ENCODE data around the gene CDH4.

Gene CDH4

DNA sequence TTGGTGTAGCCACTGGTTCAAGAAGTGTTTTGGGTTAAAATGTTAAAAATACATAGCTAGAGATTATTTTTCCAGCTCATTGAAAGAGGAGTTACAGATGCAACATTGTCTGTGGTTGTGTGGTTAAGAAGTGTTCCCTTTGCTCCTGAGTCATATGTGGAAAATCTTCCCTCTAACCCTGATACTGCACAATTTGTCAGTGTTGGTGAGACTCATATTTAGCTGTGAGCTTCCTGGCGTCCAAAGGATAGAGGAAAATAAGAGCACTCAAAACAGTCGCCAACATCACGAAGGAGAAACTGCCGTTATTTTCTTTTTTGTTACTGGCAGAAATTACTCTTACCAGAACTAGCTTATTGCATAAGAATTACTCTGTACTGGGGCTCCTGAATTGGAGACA, 250.4 kb downstream of the CDH4 start:
- DNase-seq: no peak

DNA sequence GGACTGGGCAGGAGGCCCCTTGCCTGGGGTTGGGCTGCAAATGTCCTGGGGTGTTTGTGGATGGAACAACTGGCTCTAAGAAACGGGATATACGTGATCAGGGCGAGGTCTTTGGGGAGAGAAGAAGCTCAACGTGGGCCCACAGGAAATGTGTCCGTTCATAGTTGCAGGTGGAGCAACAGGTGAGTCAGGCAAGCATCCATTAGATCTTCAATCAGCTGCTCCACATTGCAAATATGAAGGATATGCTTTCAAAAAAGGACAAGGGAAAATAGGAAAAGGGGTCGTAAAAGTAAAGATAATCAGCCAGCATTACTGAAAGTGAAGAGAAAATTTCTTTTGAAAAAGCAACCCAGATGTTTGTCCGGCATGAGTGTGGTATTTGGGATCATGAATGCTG, 251.0 kb downstream of the CDH4 start:
- no peak for DNase-seq

DNA sequence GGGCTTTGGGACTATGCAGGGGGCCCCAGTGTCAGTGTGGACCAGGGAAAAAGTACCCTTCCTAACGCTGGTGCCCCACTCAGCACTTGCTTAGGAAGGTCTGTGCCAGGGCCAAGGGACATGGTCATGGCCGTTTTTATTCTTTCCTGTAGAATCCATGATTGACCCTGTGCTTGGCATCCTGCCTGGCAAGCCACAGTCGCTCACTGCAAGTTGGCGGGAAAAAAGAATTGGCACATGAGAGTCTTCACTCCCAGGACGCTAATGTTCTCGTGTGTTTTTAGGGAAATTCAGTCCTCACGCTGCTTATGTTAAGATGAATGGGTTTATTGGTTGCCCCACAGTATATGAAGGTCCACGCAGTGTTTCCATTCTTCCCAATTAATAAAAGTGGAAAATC, 253.4 kb downstream of the CDH4 start:
- DNase-seq: no peak

DNA sequence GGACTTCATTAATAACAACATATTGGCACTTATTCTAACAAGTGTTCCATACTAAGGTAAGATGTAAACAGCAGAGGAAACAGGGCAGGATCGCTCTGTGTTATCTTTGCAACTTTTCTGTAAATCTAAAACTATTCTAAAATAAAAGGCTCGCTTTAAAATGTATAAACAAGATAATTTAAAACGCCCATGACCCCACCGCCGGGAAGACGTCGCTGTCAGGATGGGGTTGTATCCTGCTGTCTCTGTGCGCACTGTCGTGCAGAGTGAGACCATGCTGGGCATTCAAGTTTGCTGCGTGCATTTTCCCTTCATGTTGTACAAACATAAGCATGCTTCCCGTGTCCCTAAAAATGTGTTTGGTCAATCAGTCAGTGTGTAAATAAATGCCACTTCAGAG, 255.7 kb downstream of the CDH4 start:
- DNase-seq: no peak

DNA sequence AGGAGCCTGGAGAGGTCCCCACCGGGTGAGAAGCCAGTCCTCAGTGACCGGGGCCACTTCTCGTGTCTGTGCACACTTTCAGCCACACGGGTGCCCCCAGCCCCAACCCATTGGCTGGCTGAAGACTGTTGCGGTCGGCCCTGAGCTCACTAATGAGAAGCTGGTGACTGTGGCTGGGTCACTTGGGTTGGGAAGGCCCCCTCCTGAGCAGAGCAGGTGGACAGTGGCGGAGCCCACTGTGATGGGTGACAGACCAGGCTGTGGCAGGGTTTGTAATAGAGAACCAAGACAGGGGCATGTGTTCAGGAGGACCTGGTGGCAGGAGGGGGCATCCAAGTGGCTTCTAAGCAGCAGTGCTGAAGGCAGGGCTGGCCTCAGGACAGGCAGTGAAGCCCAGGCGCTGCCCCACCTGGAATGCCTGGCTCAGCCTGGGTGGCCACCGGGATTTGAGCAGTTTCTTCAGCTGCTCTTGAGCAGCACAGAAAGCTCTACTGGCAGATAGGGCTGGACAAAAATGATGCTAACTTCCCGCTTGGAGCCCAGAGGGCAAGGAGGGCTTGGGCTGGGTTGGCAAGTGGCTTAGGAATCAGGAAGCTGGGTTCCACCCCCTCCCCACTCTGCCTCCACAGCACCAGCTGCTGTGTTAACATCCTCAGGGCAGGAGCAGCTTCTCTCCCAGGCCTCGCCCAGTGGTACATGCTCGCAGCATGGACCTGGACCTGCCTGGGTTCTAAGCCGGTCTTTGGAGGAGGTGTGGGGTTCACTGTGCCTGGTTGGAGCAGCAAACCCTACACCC, 256.4 kb downstream of the CDH4 start:
- no peak for DNase-seq

- DNase-seq: no peak
Observed at GRCh38 chr20:61510778-61511330, 258.8 kb downstream of the CDH4 start.

GRCh38 chr20:61512475-61512874, 260.4 kb downstream of the CDH4 start:
- DNase-seq: no peak

GRCh38 chr20:61513124-61514017, 261.3 kb downstream of the CDH4 start:
- no peak for DNase-seq

DNA sequence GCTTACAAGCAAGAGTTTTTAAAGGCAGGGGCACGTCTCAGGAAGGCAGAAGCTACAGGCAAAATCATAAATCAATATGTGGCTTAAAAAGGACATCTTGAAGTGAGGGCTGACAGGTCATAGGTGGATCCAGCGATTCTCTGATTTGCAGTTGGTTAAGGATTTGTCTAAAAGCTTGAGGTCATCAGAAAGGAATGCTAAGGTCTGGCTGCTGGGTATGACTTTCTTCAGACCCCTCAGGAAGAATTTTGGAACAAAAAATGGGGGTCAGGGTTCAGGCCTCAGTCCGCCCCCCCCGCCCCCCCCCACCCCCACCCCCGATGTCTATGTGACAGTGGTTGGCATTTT, 261.9 kb downstream of the CDH4 start:
- DNase-seq: no peak

DNA sequence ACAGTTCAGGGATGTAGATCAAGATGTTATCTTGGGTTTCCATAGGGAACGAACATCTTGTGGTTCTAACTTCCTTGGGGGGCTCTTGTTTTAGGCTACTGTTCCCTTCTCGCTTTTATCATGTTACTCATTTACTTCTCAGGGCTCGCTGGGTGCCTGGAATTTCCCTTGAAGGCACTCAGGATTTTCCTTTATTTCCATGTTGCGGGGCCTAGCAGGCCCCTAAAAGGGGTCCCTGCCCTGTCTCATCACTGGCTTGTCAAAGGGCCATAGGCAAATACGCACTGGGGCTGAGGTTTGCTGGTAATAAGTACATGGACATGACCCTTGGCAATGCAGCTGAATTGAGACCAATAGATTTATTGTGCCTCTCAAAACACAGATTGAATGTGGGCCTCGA, 262.3 kb downstream of the CDH4 start:
- DNase-seq: no peak

GRCh38 chr20:61514805-61515505, 262.9 kb downstream of the CDH4 start:
- DNase-seq: no peak

DNA sequence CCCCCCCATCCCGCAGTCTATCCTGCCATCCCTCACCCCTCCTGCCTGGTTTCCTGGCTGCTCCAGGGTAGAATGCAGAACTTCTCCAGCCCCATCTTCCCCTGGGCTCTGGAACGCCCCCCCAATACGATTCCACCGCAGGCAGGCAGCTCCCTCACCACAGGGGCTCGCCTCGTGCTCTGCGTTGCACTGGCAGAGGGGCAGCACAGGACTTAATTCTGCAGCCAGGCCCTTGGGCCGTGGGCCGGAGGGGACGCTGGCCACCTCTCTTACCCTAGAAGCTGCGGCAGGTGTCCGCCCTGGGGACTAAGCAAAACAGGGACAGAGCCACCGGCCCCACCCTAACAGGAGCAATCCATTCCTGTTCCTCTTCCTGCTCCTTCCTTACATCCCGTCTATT, 263.9 kb downstream of the CDH4 start:
- DNase-seq: no peak

- no peak for DNase-seq
Observed at GRCh38 chr20:61516346-61517208, 264.5 kb downstream of the CDH4 start.

- DNase-seq: no peak
Observed at GRCh38 chr20:61517419-61517818, 265.4 kb downstream of the CDH4 start.

- no peak for DNase-seq
Observed at GRCh38 chr20:61518424-61518951, 266.4 kb downstream of the CDH4 start.

GRCh38 chr20:61519488-61519887, 267.4 kb downstream of the CDH4 start:
- DNase-seq: no peak

GRCh38 chr20:61520076-61520892, 268.2 kb downstream of the CDH4 start:
- DNase-seq: no peak

DNA sequence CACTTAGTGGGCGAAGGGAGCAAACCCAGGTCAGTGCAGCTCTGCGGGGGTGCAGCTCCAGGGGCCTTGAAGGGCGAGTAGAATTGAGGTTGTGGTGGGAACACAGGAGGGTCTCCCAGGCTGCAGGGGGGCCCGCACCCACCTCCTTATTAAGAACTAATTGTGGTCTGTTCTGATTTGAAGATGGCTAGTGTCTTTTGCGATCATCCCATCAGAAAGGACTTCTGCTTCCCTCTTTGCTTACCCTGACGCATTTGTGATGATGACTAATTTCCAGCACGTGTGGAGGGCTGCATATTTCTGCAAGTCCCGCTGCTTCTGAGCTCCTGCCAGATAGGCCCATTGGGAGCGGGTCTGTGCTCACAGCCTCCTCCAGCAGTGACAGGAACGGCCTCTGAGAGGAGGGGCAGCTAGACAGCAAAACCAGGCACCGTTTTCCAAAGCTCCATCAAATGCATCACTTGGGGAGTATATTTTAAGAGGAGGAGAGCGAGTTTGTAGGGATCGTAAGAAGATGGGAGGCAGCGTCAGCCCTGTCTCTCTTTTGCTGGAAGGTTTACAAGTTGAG, 268.9 kb downstream of the CDH4 start:
- DNase-seq: no peak

GRCh38 chr20:61521687-61522420, 269.8 kb downstream of the CDH4 start:
- no peak for DNase-seq

DNA sequence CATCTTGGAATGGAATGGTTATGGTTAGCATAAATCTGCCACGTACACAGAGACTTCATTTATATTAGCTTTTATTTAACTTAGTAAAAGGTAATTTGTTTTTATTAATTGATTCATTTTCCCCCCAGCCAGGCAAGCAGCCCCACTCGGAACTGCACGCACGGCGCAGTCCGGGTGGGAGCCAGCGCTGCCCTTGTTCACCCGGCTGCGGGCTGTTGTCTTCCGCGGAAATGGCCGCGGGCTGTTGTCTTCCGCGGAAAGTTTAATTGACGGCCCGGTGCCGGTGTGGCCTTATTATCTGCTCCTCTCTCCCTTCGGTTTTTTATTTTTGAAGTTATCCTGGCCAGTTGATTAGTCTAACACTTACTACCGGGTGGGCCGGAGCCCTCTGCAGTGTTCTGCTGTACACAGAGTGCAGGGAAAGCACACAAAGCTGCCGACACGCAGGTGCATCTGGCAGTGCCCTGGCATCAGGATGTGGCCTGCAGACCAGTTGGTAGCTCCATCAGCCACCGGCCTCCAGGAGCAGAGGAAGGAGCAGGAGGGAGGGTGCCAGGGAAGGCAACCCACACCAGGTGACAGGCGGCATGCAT, 270.5 kb downstream of the CDH4 start:
- no peak for DNase-seq
